Choroid plexus epithelial cell (primary cell): Measurements from ENCODE around the gene MAP7D1.
"Not testable (repeated sequence)": the region's sequence is repeated elsewhere in the genome, so short reads cannot be mapped to it uniquely, and the experiment has no call there.

ENCODE experiments used
- DNase-seq: peaks from one replicate; pipeline ENCODE4 v3.0.0-alpha.2; 2010; ENCODE audit warnings: low read depth
- H3K4me3 ChIP-seq: 2 replicates; pipeline ENCODE4 v1.5.1; 2011; ENCODE audit warnings: low read depth, mild to moderate bottlenecking, control low read depth, low read length, moderate library complexity
- TF ChIP-seq, protein P1 (sequence below): conservative IDR thresholded peaks from 2 replicates; pipeline ENCODE4 v1.5.1; 2011; ENCODE audit warnings: low read depth, mild to moderate bottlenecking, control low read depth, inconsistent platforms, low read length, moderate library complexity

The MAP7D1 gene

DNA sequence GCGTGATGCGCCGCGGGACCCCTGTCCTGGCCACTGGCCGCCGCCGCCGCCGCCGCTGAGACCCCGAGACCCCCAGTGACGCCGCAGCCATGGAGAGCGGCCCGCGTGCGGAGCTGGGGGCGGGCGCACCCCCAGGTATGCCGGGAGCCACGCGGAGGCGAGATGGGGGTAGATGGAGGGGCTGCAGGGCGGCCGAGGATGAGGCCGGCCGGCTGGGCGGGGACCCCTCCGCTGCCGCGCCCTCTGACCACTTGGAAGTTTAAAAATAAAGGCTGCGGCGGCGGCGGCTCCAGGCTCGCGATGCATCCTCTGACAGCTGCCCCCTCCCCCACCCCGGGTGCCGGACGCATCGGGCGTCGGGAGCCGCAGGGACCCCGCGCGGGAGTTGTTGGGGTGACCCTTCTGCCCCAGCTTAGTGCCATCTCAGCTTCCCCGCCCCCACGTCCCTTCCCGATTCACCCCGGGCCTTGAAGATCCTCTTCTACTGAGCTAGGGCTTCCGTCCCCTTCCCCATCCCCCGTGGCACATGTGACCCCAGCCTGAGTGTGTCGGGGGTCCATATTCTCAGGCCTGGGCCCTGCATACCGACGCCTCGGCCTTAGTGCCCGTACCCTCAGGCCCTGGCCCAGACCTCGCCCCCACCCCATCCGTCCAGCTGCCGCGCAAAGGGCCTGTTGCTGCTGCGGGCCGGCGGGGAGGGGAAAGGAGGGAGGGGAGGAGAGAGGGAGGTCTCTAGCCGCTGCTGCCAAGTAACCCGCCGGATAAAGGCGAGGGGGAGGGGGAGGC lies 562 bp downstream of the MAP7D1 start:
- TF ChIP-seq, protein P1, sequence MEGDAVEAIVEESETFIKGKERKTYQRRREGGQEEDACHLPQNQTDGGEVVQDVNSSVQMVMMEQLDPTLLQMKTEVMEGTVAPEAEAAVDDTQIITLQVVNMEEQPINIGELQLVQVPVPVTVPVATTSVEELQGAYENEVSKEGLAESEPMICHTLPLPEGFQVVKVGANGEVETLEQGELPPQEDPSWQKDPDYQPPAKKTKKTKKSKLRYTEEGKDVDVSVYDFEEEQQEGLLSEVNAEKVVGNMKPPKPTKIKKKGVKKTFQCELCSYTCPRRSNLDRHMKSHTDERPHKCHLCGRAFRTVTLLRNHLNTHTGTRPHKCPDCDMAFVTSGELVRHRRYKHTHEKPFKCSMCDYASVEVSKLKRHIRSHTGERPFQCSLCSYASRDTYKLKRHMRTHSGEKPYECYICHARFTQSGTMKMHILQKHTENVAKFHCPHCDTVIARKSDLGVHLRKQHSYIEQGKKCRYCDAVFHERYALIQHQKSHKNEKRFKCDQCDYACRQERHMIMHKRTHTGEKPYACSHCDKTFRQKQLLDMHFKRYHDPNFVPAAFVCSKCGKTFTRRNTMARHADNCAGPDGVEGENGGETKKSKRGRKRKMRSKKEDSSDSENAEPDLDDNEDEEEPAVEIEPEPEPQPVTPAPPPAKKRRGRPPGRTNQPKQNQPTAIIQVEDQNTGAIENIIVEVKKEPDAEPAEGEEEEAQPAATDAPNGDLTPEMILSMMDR: no peak
- peak; percentile 59 for DNase-seq
- H3K4me3 ChIP-seq: peak overlapping the region; percentile 96

DNA sequence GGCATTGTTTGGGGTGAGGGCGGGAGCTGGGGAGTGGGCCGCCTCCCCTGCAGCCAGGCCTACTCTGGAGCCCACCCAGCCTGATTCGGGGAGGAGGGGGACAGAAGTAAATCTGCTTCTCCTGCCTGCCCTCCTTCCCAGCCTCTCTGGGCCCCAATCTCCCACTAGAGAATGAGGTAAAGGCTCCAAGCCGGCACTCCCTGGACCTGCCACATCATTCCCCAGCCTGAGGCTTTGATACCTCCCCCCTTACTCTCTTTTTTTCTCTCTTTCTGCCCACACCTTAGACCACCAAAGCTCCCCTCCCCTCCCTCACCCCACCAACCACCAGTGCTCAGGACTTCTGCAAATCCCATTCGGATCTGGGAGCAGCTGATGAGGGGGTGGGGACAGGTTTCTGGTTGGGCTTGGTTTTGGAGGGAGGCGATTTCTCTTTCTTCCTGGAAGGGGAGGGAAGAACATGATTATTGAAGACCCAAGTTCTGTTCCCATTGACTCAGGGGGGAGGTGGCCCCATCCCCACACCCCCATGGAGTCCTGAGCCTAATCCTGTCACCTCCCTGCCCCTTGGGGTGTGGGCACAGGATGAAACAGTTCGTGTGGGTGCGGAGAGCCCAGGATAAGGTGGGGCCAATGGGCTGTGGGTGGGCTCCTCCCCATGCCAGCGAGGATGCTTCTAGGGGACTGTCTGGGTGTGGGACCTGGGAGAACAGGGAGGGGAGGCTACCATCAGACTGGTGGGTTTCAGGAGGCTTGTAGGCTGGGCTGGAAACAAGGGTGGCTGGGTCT lies 1.3 kb downstream of the MAP7D1 start:
- peak overlapping the region; percentile 96 for H3K4me3 ChIP-seq
- DNase-seq: peak; percentile 60
- TF ChIP-seq, protein P1: no peak

DNA sequence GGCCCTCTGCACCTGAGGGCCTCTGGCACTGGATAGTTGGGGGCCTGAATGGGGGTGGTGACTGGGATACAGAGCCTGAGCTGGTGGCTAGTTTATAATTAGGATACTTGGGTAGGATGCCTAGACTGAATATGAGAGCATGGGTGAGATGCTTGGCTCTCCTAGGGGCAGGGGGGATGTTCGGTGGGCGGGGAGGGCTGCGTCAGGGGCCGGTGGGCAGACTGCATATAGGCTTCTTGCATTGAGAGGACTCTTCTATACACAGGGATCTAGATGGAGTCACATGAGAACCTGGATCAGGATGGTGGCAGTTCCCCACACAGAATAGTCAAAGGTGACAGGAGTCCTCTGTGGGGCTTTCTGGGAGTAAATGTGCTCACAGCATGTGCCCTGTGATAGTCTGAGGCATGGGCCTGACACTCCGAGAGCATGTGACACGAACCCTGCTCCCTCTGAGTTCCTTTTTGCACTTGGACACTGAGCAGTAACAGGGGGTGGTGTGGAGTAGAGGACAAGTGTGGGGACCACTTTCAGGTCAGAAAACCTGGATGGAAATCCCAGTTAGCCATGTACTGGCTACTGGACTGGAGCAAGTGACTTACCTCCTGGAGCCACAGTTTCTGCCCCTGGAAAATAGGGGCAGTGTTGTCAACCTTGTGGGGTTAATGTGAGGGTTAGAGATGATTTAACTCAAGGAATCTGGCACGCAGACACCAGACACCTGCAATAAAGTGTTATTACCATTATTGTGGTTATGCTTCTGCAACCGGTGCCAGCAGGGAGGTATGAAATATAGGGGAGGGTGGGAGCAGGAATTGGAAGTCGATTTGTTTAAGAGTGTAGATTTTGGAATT lies 2.2 kb downstream of the MAP7D1 start:
- TF ChIP-seq, protein P1: no peak
- peak overlapping the region; percentile 96 for H3K4me3 ChIP-seq

DNA sequence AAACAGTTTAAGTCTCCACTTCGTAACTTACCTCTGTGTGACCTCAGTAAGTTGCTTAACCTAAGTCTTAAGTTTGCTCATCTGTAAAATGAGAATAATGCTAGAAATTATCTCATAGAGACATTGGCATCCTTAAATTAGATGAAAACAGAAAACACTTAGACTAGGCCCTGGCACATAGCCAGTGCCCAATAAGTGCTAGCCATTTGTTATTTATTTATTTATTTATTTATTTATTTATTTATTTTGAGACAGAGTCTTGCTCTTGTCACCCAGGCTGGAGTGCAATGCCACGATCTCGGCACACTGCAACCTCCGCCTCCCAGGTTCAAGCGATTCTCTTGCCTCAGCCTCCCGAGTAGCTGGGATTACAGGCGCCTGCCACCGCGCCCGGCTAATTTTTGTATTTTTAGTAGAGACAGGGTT lies 2.9 kb downstream of the MAP7D1 start:
- DNase-seq, H3K4me3 ChIP-seq: not testable (repeated sequence)

More for the DNA sequence above, 2.2 kb downstream of the MAP7D1 start:
- DNase-seq: no peak

DNA sequence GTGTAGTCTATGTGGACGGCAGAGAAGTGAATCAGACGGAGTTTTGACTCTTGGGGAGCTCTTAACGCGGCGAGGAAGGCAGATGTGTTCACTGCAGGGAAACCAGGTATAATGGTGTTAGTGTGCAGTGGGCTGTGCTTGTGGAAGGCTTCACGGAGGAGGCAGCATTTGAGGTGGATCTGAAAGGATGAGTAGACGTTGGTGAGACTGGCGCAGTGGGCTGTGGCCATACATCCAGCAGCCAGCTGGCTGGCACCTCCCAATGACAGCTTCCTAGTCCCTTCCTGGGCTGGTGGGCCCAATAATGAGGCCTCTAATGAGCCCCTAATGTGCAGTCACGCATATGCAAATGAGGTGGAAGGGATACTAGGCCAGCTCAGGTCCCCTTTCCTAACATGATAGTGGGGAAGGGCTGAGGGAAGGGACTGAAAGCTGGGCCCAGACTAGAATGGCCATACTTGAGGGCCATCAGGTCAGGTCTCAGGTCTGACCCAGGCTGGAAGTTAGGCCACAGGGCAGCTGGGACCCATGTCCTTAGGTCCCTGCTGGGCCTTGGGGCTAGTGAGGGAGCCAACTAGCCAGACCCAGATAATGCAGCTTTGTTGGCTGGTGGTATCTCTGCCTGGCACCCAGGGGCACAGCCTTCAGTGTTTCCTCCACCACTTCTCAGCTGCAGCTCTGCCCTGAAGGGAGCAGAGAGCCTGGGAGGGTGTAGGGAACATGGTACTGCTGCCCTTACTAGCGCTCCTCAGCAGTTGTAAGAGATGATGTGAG lies 3.8 kb downstream of the MAP7D1 start:
- TF ChIP-seq, protein P1: no peak
- DNase-seq: no peak

DNA sequence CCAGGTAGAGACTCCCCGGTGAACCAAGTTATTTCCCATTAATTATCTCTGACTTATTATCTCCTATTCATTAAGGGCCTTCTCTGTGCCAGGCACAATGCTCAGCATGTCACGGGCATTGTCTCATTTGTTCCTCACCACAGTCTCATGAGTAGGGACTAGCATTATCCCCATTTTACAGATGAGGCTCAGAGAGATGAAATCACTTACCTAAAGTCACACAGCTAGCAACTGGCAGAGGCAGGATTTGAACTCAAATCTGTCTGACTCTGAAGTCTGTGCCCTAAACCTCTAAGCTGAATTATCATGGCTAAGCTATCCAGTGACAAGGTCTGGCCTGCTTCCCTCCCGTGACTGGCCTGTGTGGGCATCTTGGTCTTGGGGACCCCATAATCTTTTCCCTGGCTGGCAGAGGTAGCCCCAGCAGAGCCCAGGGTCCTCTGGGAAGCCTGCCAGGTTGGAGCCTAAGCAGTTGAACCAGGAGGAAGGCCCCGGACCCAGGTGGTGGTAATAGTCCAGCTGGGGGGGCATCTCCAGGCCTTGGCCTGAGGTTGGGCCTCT lies 4.5 kb downstream of the MAP7D1 start:
- TF ChIP-seq, protein P1: no peak
- no peak for DNase-seq
- H3K4me3 ChIP-seq: peak overlapping the region; percentile 51

More for the DNA sequence above, 3.8 kb downstream of the MAP7D1 start:
- no peak overlapping the region for H3K4me3 ChIP-seq
